Epidermal melanocyte (primary cell): Measurements from ENCODE around the gene CSTF3.
"Not testable (repeated sequence)": the region's sequence is repeated elsewhere in the genome, so short reads cannot be mapped to it uniquely, and the experiment has no call there.

Source experiments
- DNase-seq: peaks from one replicate; pipeline ENCODE4 v3.0.0; 2011; ENCODE audit warnings: low spot score; ENCODE audit not compliant: insufficient read length

CSTF3 gene

DNA sequence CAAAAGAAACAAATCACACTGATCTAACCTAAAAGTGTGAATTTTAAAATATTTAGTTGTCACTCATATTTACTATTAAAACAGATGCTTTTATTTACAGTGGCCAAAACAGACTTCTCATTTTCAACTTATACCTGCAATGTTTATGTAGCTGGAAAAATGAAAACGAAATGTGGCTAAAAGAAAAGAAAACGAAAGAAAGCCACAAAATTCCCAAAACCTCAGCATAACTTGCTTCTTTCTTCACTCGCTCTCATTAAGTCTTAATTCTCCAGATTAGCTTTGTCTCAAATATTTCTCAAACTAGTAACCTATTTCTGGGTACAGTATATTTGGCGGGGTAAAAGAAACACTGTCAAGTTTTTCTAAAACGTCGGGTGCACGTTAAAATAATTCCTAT is 693 bp downstream of the CSTF3 start:
- no peak for DNase-seq

DNA sequence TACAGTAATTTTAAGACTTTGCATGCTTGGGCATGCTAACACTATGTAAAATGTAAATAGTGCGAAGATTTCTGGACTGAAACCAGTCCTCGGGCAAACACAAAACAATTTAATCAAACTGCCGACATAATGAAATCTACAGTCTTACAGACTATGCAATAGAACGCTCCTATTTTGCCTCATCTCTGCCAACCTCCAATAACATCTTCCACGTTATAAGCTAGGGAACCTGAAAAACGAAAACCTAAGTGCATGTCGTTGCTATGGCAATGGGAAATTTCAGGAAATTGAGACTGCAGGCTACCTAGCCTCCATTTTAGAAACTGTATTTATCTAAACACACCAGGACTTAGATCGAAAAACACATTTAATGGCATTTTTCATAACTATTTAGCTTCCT is 1.1 kb downstream of the CSTF3 start:
- DNase-seq, result no peak

DNA sequence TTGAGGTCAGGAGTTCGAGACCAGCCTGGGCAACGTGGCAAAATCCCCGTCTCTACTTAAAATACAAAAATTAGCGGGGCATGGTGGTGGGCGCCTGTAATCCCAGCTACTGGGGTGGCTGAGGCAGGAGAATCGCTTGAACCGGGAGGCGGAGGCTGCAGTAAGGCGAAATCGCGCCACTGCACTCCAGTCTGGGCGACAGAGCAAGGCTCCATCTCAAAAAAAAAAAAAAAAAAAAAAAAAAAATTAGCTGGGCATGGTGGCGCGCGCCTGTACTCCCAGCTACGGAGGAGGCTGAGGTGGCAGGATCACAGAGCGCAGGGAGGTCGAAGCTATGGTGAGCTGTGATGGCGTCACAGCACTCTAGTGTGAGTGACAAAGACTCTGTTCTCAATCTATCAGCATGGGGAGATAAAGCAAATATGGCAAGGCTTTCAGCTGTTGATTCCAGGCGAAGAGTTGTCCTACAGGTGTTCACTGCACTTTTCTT is 1.9 kb downstream of the CSTF3 start:
- DNase-seq, result not testable (repeated sequence)

DNA sequence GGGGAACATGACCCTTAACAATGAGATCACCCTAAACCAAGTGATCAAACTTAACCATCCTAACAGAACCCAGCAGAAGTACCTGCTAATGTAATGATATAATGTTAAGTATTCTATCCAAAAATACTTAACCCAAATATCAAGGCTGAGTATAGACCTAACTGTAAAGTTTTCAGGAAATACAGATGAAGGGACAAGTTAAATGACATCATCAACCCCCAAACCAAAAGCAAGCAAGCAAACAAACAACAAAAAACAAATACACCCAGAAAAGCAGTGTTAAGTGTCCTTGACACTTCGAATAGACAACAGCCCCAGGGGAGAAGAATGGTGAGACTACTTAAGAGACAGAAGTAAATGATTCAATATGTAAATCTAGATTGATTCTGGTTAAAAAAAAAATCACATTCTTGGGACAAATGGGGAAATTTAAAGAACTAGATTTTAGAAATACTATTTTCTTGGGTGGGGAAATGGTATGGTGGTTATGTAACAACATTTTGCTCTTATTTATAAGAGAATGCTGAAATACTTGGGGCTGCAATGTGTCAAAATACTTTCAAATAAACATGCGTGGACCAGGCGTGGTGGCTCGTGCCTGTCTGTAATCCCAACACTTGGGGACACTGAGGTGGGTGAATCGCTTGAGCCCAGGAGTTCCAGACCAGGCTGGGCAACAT is 2.5 kb downstream of the CSTF3 start:
- DNase-seq, result no peak

DNA sequence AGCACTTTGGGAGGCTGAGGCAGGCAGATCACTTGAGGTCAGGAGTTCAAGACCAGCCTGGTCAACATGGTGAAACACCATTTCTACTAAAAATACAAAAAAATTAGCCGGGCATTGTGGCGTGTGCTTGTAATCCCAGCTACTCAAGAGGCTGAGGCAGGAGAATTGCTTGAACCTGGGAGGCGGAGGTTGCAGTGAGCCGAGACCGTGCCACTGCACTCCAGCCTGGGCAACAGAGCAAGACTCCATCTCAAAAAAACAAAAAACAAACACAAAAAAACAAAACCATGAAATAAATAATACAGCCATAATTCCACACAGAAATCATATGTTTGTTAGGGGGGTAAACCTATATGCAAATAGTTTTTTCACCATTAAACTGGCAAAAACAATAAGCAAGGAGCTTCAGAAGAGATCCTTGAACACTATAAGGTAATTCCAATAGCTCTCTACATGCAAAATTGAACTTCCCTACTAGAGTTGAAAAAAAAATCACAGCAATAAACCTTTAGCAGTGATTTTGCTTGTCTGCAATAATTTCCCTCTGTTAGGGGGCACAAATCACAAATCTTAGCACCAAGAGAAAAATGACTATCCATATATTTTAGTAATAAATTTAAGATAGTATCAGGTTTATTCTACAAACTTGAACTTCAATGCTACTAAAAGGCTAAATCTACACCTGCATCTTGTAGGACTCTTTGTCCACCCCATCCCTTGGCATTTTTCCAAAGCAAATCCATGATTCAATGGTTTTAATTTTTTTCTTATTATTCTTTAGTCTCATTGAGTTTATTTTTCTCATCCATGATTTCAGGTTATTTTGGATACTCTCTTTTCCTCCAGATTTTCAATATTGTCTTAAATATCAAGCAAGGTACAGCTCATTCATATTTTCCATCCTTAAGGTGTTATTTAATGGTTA is 3.9 kb downstream of the CSTF3 start:
- DNase-seq, result no peak

DNA sequence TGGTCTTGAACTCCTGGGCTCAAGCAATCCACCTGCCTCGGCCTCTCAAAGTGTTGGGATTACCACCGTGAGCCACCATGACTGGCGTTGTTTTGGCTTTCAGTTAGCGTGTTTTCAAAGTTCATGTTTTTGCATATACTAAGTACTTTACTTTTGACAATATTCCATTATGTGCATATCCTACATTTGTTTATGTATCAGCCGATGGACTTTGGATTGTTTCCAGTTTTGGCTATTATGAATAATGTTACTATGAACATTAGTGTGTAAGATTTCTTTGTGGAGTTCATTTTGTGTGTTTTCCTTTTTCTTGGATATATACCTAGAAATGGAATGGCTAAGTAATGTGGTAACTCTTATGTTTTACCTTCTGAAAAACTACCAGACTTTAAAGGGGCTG is 9.9 kb downstream of the CSTF3 start:
- no peak for DNase-seq

DNA sequence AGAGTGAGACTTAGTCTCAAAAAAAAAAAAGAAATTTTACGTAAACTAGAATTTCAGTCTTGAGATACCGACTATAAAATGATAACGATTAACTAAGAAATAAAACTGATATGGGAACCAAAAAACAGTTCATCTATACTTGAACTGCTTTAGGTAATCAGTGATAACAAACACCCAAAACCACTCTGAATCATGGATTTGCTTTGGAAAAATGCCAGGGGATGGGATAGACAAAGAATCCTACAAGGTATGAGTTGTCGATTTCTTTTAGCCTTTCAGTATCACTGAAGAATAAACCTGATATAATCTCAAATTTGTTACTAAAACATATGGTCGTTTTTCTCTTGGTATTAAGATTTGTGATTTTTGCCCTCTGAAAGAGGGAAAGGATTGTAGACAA is 13.7 kb downstream of the CSTF3 start:
- DNase-seq, result no peak

DNA sequence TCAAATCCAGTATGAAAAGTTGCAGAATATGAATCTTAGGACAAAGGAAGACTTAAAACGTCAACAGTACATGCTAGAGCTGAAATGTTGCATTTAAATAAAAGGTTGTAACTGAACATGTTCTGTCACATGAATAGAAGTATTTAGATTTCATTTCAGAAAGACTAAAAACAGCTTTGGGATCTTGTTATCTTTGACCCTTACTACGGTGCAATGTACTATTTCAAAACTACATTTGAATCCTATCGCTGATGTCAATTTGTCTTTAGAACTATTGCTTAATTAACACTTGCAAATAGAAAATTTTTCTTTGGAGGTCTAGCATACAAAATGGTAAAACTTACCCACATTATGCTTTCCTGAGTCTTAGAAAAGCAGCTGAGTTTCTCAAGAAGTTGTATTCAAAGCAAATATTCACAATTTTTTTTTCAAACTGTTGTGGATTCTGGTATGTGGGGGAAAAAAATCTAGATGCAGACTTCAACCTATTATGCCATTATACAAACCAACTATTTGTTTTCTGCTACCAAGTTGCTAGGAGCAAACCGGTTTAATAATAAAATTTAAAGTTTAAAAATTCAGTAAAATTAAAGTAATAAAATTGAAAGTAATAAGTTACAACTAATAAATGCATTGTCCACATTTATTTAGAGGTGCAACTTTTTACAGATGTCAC is 25.4 kb downstream of the CSTF3 start:
- no peak for DNase-seq

DNA sequence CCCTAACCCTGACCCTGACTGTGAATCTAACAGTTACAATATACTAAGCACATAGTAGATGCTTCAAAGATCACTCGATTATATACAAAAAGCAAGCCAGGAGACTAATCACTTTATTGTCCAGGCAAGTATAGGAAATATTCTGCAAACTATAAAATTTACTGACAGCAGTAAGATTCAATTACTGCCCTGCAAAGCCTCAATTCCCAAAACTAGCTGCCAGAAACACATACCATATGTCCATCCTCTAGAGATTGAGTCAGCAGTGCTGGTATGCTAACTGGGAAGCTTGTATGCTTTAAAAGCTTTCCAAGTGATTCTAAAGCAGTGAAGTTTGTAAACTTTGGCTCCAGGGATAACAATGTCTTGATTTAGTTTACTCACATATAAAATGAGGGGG is 26.1 kb downstream of the CSTF3 start:
- DNase-seq, result no peak

DNA sequence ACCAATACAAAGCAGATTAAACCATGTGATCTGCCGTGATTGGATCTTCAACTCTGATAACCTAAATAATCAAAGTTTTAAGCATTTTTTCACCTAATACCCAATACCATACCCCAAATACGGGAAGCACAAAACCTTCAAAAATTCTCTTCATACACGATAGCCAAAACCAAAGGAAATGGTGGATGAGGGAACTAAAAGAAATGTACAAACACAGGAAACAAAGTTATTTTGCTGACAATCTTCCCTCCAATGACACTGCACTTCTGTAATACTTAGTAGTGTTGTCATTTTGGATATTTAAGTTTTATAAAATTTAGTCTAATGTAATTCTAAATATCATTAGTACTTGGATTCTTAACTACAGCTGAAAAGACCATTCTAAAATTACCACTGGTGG is 27.0 kb downstream of the CSTF3 start:
- DNase-seq, result no peak

DNA sequence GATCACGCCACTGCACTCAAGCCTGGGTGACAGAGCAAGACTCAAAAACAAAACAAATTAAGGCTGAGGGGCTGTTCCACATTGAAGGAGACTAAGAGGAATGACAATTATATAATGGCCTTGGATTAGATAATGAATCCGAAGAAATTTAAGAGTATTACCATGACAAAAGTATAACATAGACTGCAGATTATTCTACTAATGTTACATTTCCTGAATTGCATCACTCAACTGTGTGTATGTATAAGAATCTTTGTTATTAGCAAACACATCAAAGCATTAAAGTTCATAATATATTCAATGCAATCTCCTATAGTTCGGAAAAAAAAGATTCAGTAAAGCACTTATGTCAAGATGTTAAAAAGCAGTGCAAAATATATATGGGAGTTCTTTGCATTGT is 27.5 kb downstream of the CSTF3 start:
- no peak for DNase-seq

DNA sequence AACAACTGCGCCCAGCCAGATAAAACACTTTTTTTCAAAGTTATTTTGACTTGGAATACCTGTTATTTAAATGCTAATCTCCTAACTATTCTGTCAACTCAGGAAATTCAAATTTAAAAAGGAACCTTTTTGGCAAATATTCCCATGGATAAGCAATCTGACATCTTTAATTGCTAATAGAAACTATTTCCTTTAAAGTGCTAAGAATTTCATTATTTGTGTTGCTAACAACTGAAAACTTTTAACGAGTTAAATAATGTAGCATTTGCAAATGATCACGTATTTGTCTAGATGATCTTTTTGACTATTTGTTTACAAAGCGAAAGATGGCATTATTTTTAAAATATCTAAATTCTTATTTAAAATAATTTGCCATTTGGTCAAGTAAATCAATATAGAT is 28.8 kb downstream of the CSTF3 start:
- DNase-seq, result no peak

DNA sequence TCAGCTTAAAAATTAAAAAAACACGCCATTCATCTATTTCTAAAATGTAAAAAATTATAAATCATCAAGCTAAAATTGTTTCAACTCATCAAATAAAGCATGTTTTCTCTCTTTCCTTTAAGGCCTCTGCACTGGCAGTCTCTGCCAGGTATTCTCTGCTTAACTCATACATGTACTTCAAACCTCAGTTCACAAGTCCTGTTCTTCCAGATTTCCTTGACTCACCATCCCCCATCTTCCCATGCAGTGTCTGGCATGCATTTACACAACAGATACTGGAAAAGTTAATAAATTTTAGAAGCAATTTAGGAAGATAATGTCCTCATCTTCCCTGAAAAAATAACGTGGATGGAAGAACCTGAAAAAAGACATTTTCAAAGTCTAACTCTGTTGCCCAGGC is 32.5 kb downstream of the CSTF3 start:
- no peak for DNase-seq

DNA sequence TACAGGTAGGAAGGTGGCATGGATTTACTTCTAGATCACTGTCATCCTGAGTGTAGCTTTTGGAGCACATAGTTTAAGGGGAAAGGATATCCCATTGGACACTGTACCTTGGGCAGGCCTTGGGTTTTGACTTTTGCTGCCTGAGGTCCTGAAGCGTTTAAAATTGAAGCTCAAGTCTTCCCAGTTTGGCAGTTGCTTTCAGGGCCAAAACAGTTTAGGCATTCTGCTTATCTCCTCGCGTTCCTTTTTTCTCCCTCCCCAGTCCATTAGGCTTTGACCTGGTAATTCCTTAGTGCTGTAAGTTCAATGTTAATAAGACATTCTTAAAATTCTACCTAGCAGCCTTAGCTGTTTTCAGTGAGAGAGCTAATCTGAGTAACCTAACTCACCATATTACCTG is 35.7 kb downstream of the CSTF3 start:
- no peak for DNase-seq

DNA sequence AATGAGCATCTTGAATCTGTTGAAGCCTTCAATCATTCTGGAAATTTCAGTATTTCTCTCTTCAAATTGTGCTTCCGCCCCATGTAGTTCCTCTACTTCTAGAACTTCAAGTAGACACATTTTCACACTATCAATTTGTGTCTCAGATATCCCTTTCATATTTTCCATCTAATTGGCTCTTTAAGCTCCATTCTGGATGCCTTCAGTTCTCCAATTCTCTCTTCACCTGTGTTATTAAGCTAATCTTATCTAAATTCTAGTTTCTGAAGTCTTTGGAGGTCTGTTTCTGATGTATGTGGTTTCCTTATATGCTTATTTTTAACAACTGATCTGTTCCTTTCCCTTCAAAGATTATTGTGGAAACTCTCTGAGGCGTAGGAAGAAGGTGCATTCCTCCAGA is 36.3 kb downstream of the CSTF3 start:
- no peak for DNase-seq

DNA sequence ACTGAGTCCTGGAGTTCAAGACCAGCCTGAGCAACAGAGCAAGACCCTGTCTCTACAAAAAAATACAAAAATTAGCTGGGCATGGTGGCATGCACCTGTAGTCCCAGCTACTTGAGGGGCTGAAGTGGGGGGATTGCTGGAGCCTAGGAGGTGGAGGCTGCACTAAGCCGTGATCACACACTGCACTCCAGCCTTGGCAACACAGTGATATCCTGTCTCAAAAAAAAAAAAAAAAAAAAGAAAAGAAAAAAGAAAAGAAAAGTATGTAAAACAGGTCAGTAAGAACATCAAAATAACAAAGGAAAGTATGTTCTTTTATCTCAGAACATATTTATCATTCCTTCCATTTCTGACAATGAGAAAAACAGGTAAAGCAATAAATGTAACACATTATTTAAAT is 38.6 kb downstream of the CSTF3 start:
- not testable (repeated sequence) for DNase-seq

DNA sequence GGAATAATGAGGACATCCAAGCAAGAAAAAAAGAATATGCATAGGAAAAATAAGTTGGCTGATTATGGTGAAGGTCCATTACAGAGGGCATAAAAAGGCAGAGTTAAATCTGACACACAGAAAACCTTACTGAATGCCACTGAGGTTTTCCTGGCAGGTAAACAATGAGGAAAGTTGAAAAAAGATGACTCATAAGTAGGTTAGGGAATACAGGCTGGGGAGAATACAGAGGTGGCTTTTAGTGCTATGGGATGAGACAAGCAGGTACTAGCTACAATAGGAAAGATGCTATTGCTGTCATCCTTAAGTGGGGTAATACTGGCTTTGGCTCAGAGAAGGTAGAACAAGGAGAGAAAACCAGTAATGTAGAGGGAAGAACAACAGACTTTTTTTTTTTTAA is 44.7 kb downstream of the CSTF3 start:
- no peak for DNase-seq

DNA sequence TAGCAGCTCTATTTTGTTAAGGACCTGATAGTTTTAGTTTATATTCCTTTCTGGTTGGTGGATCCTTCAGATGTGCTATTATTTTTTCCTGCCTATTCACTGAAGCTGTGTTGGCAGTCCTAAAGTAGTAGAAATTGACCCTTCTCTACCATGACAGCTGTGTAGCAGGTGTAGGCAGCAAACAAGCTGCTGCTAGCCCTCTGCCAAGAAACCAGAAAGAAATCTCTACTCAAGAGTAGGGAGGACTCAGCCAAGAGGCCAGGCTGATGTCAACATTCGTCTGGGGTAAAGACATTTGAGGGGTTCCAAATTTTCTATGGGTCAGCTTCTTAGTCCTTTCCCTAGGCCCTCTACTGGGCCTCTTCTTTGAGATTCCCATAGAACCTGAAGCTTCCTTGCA is 51.2 kb downstream of the CSTF3 start:
- no peak for DNase-seq

DNA sequence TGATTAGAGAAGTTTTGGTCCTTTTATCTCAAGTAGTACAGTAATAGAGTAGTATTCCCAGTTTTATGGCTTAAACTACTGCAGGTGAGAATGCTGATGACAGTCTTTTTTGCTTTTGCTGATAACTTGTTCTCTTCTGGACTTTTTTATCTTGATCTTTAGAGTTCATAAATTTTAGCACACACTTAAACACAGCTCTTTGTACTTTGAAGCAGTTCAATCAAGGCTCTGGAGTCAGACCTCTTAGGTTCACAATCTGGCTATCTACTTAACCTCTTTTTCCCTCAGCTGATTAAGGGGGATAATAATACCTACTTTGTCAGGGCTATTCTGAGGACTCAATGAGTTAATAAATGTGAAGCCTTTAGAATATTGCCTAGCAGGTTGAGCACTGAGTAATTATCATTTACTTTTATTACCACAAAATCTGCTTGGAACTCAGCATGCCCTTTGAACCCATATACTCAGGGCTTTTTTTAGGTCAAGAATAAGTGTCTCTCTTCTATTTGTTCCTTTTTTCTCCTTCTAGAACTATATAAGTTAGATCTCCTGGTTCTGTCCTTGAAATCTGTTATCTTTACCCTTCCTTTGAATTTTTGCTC is 51.9 kb downstream of the CSTF3 start:
- no peak for DNase-seq

DNA sequence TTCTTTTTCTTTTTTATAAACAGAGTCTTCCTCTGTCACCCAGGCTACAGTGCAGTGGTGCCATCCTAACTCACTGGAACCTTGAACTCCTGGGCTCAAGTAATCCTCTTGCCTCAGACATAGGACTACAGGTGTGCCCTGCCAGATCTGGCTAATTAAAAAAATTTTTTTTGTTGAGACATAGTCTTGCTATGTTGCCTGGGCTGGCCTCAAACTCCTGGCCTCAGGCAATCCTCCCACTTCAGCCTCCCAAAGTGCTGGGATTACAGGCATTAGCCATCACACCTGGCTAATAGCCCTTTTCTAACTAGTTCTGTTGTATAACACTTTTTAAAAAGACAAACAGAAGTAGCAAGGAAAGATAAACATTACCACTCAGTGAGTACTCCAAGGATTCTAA is 57.4 kb downstream of the CSTF3 start:
- DNase-seq, result no peak

DNA sequence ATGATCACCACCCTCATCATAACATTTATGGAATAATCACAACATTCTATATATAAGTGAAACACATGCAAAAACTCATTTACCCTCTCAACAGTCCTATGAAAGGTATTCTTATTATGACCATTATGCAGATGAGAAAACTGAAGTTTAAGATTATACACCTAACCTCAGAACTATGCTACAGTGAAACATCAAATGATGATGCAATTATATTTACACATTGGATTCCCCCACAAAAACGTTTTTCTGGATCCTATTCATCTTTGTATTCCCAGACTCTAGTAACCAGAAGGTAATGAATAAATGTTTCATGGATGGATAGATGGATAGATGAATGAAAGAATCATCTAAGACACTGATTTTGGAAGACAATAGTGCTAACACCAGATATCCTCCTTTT is 67.1 kb downstream of the CSTF3 start:
- DNase-seq, result no peak

DNA sequence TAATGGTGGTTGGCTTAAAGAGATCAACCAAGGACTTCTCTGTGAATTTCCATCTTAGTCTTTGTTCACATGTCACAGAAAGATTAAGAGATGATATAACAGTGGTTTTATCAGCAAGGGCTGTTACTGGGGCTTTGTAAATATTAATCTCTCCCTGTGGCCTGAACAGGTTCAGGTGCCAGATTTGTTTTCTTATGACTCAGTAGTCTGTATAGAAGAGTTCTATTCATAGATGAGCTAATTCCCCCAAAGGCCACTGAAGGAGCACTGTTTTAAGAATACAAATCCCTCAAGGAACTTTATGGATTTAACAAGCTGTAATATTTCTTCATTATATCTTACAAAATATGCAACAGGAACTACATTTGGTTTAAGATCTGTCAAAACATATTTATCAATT is 71.5 kb downstream of the CSTF3 start:
- no peak for DNase-seq
